ENCODE data around the gene PCSK2. TPM values are rescaled to one million over a fixed set of nuclear protein-coding genes. Genes with fewer than 3 reads are reported as not detected.

Gene PCSK2
- polyA plus RNA-seq, 1 experiment = not detected

GRCh38 chr20:17488916-17489600 is 262.2 kb downstream of the PCSK2 start:
- ChIA-PET POLR2A (no interaction called here), CTCF (no interaction called here)
- Histone ChIP-seq H3K9me3 (ENCODE audit: control insufficient read depth, insufficient read depth, low read length) (no peaks in the 10 kb centered on the region), H3K27ac (ENCODE audit: low read depth, low read length) (no peak overlapping the region), H3K27me3 (ENCODE audit: control insufficient read depth, insufficient read depth, low read length) (peaks cover 22% of the 10 kb centered on the region), H3K4me3 (ENCODE audit: low read depth, low read length) (no peak overlapping the region)
- DNase-seq (ENCODE audit: low read depth, low spot score) = no peak
- no peak for TF ChIP-seq CTCF (IDR thresholded peaks at IDR 0.05; ENCODE audit: low read depth, low read length)

DNA sequence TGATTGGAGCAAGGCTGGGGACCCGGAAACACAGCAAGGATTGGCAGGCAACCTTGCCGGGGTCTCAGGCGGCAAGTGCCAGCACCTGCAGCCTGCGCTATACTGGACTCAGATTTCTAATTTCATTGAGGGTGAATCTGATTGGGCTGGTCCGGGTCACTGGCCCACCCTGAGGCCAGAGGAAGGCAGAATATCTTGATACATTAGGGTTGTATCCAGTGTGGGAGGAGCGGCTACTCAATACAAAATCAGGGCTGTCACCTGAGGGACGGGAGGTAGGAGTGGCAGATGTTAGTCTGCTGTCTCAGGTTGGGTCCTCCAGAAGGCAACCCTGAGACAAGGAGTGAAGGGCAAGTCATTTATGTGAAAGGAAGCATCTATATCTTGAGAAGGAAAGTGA is 263.7 kb downstream of the PCSK2 start:
- peaks cover 22% of the 10 kb centered on the region for H3K27me3 ChIP-seq (ENCODE audit: control insufficient read depth, insufficient read depth, low read length)
- no peak for TF ChIP-seq CTCF (IDR thresholded peaks at IDR 0.05; ENCODE audit: low read depth, low read length)
- ChIA-PET POLR2A (no interaction called here), CTCF (no interaction called here)
- H3K9me3 ChIP-seq (ENCODE audit: control insufficient read depth, insufficient read depth, low read length) = no peaks in the 10 kb centered on the region
- DNase-seq (ENCODE audit: low read depth, low spot score) = no peak
- no peak overlapping the region for H3K4me3 ChIP-seq (ENCODE audit: low read depth, low read length)
- no peak overlapping the region for H3K27ac ChIP-seq (ENCODE audit: low read depth, low read length)

DNA sequence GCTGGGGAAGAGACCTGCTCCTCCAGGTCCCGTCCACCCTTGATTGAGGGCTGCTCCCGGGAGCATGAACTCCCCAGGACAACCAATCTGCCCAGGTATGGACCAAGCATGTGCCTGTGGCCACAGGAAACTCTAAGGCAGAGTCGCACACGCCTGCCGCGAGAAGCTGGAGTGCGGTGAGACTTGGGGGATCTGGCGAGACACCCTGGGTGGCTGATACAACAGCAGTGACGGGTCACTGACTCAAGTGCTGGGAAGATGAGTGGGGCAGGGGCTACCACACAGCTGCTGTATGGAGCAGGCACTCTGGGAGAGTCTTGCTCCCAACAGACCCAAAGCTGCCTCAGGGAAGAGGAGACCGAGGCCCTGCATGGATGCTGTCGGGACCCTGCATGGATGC is 264.2 kb downstream of the PCSK2 start:
- Histone ChIP-seq H3K27me3 (ENCODE audit: control insufficient read depth, insufficient read depth, low read length) (peaks cover 26% of the 10 kb centered on the region), H3K27ac (ENCODE audit: low read depth, low read length) (no peak overlapping the region), H3K4me3 (ENCODE audit: low read depth, low read length) (no peak overlapping the region), H3K9me3 (ENCODE audit: control insufficient read depth, insufficient read depth, low read length) (no peaks in the 10 kb centered on the region)
- POLR2A ChIA-PET = interaction anchor here (0.5 kb wide), 1 partner anchor 8 kb away, joined by 8 read pairs; no protein-coding TSS in a partner anchor
- no peak for TF ChIP-seq CTCF (IDR thresholded peaks at IDR 0.05; ENCODE audit: low read depth, low read length)
- CTCF ChIA-PET = no interaction called here
- DNase-seq (ENCODE audit: low read depth, low spot score) = no peak

GRCh38 chr20:17491488-17491887 is 264.6 kb downstream of the PCSK2 start:
- no peak overlapping the region for H3K27ac ChIP-seq (ENCODE audit: low read depth, low read length)
- POLR2A ChIA-PET = interaction anchor here (0.5 kb wide), 1 partner anchor 7 kb away, joined by 8 read pairs; no protein-coding TSS in a partner anchor
- no peak for TF ChIP-seq CTCF (IDR thresholded peaks at IDR 0.05; ENCODE audit: low read depth, low read length)
- peaks cover 29% of the 10 kb centered on the region for H3K27me3 ChIP-seq (ENCODE audit: control insufficient read depth, insufficient read depth, low read length)
- no peak overlapping the region for H3K4me3 ChIP-seq (ENCODE audit: low read depth, low read length)
- no peaks in the 10 kb centered on the region for H3K9me3 ChIP-seq (ENCODE audit: control insufficient read depth, insufficient read depth, low read length)
- DNase-seq (ENCODE audit: low read depth, low spot score) = no peak
- CTCF ChIA-PET = no interaction called here

DNA sequence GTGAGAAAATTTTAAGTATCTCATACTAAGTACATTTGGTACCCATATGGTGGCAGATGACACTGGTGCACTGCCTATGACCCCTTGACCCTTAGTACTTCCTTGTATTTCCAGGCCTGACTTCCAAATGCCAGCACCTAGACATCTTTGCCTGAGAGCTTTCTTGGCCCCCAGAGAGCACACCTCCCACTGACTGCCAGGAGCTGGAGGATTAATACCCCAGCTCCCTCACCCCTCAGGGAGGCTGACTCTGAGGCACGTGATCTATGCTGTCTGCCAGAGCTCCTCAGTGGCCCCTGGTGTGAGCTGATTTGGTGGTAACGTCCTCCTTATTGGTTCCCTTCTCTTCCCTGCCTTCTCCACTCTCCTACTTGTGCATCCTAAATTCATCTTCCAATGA is 266.3 kb downstream of the PCSK2 start:
- H3K9me3 ChIP-seq (ENCODE audit: control insufficient read depth, insufficient read depth, low read length) = no peaks in the 10 kb centered on the region
- ChIA-PET CTCF (interaction anchor here (1.3 kb wide), 1 partner anchor 11 kb away, joined by 7 read pairs; no protein-coding TSS in a partner anchor), POLR2A (no interaction called here)
- H3K4me3 ChIP-seq (ENCODE audit: low read depth, low read length) = no peak overlapping the region
- no peak for TF ChIP-seq CTCF (IDR thresholded peaks at IDR 0.05; ENCODE audit: low read depth, low read length)
- no peak for DNase-seq (ENCODE audit: low read depth, low spot score)
- no peak overlapping the region for H3K27ac ChIP-seq (ENCODE audit: low read depth, low read length)
- H3K27me3 ChIP-seq (ENCODE audit: control insufficient read depth, insufficient read depth, low read length) = peaks cover 28% of the 10 kb centered on the region
